HG03159 (cell line): ENCODE results near the gene ADAMTS14.
"Not testable (repeated sequence)": the region's sequence is repeated elsewhere in the genome, so short reads cannot be mapped to it uniquely, and the experiment has no call there.

ENCODE experiments used
- ATAC-seq: cut with Tn5 transposase; IDR thresholded peaks from one replicate; pipeline ENCODE4 v1.9.1; 2021; ENCODE audit warnings: mild to moderate bottlenecking, moderate library complexity; ENCODE audit not compliant: unreplicated experiment

The ADAMTS14 gene

DNA sequence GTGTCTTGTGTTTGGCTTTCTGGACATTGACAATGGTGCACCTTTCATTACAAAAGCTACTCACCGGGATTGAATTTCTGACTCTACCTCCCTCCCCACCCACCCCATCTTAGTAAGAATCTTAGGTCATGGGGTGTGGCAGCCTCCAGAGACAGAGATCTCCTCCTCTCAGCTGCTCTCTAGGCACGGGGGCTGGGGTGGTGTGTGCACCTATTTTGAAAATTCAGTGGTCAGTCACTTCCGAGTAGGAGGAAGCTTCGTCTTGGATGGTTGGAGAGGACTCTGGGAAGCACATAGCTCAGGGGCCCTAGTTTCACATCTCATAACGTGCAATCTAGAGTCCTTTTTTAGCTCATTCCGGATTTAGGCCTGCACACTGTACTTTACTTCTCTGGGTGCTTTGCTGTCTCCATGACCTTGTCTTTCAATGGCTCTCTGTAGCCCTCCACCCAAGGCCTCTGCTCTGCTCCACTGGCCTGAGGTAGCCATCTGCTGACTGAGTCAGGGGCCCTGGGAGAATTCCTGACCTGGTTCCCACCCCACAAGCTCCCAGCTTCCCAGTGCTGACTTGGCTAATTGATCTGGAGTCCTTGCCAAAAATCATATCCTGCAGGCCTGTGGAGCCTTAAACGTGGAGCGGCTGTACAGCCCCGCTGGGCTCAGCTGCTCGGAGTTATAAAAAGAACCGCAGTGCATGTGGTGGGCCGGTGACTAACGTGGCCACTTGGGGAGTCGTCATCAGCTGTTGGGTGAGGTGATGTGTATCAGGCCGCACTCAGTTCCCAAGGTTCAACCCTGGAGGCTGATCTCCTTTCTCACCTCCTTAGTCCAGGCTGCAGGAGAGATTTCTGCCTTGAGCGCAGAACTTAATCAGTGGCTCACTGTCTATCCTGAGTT is 19.3 kb upstream of the ADAMTS14 start:
- ATAC-seq, result no peak

DNA sequence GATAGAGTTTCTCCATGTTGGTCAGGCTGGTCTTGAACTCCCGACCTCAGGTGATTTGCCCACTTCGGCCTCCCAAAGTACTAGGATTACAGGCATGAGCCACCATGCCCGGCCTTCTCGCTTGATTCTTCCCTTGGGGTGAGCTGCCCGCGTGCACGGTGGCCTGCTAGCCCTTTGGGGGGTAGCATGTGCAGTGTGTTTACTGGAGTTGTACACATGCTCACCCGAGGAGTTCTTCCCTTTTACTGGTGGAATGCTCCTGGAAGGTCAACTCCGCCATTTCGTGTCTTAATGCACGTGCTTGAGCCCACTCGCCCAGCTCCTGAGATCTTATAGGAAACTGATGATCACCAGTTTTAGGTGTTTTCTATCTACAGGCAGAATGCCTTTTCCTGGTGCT is 17.0 kb upstream of the ADAMTS14 start:
- no peak for ATAC-seq

DNA sequence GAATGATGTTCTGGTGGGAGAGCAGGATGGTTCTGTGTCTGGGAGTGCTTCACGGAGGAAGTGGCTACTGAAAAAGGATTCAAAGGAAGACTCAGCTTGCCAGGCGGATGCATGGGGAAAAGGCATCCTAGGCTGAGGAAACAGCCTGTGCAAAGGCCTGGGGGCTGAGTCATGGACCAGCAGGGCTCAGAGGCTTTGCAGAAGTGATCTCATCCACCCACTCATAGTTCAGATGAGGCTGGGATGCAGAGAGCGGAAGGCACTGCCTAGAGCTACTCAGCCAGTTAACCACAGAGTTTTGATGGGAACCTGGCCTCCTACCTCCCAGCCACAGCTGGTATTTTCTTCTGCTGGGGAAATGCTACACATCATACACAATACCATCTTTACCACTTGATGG is 15.8 kb upstream of the ADAMTS14 start:
- ATAC-seq, result no peak

DNA sequence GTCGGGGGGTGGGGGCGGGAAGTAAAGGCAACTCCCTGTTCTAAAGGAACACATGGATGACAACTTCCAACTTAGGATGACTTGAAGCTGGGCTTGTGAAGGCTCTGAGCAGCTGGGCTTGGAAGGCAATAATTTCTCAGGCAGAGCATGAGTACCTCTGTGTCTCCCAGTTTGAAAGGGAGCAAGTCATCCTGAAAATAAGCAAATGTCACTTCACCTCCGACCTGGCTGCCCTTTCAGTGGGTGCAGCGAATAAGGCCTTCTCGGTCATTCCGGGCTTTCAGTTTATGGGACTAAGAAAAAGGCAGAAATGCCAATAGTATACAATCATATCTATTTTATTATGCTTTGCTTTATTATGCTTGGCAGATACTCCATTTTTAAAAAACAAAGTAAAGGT is 15.3 kb upstream of the ADAMTS14 start:
- no peak for ATAC-seq

DNA sequence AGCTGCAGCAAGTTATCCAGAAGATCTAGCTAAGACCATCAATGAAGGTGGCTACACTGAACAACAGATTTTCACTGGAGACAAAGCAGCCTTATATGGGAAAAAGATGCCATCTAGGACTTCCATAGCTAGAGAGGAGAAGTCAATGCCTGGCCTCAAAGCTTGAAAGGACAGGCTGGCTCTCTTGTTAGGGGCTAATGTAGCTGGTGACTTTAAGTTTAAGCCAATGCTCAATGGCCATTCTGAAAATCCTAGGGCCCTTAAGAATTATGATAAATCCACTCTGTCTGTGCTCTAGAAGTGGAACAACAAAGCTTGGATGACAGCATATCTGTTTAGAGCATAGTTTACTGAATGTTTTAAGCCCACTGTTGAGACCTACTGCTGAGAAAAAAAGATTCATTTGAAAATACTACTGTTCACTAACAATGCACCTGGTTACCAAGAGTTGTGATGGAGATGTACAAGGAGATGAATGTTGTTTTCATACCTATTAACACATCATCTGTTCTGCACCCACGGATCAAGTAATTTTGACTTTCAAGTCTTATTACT is 13.6 kb upstream of the ADAMTS14 start:
- no peak for ATAC-seq

DNA sequence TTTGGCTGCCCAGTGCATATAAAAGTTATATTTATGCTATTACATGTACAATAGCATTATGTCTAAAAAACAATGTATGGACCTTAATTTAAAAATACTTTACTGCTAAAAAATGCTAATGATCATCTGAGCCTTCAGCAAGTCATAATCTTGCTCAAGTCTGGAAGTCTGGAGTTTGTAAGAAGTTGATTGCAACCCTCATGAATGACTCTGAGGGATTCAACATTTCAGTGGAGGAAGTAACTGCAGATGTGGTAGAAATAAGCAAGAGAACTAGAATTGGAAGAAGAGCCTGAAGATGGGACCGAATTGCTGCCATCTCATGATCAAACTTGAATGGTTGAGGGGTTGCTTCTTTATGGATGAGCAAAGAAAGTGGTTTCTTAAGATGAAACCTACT is 13.0 kb upstream of the ADAMTS14 start:
- no peak for ATAC-seq

DNA sequence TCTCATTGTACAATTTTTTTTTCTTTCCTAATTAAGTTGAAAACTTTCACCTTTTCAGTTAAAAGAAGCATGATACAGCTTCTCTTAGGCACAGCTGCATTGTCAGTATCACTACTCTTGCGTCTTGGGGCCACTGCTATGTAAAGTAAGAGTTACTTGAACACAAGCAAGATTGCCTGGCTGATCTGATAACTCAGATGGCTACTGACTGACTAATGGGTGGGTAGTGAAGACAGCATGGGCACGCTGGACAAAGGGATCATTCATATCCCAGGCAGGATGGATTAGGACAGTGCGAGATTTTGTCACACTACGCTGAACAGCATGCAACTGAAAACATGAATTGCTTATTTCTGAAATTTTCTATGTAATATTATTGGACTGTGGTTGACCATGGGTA is 11.6 kb upstream of the ADAMTS14 start:
- ATAC-seq, result no peak

DNA sequence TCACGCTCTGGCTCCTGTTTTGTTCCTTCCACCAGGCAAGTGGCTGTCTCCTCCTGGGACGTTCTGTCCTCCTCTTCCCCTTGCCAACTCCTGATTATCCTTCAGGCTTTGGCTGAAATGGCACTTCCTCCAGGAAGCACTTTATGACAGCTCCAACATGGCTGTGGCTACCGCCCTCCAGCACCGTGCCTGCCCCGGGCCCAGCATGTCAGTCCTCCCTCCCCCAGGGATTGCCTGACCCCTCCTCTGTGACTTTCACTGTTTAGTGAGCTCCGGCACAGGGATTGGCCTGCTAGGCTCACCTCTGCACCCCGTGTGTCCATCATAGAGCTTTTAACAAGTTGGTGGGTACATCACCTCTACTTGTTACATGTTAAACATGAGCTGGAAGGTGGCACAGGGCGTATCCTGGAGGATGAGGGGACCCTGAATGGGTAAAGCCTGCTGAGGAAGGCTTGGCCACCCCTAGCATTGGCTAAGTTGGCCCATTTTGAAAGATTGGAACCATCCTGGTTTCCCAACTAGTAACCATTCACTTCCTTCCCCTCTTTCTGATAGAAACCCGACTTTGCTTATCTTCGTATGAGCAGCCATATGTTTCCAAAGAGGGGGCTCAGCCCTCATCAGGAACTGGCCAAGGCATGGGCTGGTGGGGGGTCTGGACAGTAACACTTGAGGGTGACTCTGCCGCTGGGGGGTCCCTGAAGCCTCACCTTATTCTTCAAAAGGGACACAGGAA is 10.5 kb upstream of the ADAMTS14 start:
- ATAC-seq, result no peak

DNA sequence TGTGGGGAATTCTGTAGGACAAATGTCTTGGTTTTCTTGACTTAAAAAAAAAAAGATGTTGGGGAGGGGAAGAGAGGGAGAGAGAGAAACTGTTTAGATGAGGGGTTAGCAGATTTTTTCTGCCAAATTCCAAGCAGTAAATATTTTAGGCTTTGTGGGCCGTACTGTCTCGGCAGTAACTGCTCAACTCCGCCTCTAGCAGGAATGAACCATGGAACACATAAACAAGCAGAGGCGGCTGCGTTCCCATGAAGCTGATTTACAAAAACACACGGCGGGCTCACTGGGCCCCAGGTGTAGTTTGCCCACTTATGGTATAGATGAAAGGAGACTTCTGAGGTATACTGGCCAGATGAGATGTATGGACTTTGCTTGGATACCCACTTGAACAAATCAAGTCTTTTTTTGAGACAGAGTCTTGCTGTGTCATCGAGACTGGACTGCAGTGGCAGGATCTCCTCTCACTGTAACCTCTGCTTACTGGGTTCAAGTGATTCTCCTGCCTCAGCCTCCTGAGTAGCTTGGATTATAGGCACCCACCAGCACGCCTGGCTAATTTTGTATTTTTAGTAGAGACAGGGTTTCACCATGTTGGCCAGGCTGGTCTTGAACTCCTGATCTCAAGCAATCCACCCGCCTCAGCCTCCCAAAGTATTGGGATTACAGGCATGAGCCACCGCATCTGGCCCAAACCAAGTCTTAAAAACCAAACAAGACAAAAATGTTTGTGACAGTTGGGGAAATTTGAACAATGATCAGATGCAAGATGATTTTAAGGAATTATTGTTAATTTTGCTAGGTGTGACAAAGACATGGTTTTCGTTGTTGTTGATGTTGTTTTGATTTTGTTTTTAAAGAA is 9.7 kb upstream of the ADAMTS14 start:
- no peak for ATAC-seq

DNA sequence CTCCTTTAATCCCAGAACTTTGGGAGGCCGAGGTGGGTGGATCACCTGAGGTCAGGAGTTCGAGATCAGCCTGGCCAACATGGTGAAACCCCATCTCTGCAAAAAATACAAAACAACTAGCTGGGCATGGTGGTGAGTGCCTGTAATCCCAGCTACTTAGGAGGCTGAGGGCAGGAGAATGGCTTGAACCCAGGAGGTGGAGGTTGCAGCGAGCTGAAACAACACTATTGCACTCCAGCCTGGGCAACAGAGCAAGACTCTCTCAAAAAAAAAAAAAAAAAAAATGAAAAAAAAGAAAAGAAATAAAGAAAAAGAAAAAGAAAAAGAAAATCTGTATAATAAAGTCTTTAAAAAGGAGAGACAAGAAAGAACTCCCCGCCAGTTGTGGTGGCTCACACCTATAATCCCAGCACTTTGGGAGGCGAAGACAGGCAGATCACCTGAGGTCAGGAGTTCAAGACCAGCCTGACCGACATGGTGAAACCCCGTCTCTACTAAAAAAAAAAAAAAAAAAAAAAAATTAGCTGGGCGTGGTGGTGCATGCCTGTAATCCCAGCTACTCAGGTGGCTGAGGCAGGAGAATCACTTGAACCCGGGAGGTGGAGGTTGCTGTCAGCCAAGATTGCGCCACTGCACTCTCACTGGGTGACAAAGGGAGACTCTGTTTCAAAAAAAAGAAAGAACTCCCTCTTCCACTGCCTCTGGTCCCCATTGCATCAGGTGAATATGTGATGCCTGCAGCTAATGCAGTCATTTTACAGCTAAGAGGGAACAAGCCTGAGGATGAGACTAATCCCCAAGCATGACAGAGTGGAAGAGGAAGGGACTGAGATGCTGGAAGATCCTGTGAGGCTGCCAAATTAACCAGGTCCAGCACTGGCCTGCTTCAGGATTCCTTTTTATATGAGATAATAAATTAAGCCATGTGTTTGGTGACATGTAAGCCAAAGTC is 8.6 kb upstream of the ADAMTS14 start:
- ATAC-seq, result not testable (repeated sequence)

DNA sequence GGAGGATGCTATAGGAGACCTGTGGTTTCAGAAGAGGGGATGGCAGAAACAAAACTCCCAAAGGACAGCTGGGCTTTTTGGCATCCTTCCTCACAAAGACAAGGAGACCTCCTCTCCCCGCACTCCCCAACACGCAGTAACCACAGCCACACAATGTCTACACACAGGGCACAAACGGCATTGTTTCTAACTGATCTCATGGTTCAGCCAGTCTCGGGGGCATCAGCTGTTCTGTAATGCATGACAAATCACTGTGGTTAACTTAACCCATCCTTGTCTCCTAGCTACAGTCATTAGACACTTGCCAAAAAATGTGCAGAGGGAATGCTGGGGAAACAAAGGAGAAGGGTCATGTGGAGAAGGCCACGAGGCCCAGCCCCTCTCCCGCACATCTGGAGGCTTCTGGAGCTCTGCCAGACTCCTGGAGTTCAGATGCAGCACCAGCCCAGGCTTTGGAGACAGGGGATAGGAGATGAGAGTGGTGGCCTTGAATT is 7.6 kb upstream of the ADAMTS14 start:
- no peak for ATAC-seq

DNA sequence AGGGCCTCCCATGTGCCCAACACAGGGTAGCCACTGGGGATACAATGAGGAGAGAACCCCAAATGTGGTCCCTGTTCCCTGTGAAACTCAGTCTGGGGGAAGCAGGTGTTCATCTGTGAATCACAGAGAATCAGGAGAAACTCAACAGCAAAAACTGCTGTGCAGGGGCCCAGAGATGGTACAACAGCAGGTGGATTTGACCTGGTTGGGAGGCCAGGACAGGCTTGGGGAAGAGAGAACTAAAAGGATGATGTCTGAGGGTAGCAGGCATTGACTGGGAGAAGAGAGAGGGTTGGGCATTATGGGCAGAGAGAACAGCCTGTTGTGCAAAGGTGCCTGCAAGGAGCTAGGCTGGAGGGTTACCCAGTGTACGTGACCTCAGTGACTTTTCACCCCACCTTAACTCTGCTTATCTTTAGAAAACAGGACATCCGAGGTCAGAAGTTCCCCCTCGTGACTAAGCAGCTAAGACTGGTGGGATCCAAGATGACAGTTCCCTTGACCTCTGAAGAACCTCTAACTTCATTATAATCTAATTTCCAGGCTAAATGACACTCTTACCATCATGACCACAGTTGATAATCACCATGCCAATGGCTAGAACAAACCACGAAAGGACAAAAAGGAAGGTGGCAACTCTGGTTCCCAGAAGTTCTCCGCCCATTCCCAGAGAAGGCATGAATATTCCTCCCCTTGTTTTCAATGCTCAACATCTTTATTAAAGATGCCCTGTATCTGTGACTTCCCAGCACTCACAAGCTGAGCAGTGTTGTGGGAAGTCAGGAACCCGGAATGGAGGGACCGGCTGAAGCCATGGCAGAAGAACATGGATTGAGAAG is 5.1 kb upstream of the ADAMTS14 start:
- no peak for ATAC-seq

DNA sequence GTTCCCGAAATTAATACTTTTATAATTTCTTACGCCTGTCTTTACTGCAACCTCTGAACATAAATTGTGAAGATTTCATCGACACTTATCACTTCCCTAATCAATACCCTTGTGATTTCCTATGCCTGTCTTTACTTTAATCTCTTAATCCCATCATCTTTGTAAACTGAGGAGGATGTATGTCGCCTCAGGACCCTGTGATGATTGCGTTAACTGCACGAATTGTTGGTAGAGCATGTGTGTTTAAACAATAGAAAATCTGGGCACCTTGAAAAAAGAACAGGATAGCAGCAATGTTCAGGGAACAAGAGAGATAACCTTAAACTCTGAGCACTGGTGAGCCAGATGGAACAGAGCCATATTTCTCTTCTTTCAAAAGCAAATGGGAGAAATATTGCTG is 4.5 kb upstream of the ADAMTS14 start:
- ATAC-seq, result not testable (repeated sequence)

DNA sequence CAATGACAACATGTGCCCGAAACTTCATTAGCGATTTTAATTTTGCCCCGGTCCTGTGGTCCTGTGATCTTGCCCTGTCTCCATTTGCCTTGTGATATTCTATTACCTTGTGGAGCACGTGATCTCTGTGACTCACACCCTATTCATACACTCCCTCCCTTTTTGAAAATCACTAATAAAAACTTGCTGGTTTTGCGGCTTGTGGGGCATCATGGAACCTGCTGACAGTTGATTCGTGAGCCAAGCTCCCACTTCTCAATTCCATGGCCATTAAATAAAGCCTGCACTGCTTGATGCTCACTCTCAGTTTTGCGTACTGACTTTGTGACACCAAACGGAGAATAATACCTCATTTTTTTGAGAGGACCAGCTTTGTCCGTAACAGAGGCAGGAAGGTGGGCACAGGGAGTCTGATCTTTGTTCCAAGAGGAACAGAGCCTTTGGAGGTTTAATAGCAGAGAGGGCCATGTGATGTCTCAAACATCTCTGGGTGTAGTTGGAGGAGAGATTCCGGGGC is 3.8 kb upstream of the ADAMTS14 start:
- ATAC-seq, result no peak

DNA sequence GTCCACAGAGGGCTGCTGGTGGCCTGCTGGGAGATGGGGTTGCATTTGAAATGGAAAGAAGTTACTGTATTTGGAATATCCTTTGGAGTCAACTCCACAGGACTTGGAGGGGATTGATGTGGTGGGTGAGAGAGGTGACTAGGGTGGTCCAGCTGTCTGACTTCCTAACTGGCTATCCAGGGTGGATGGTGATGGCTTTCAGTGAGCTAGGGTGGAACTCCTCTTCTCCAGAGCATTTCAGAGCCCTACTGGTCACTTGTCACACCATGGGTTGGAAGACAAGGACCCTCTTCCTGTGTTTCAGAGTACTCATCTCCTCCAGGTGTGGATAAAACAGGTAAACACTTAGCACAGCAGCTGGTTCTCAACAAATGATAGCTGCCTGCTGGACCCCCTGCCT is 3.3 kb upstream of the ADAMTS14 start:
- no peak for ATAC-seq

DNA sequence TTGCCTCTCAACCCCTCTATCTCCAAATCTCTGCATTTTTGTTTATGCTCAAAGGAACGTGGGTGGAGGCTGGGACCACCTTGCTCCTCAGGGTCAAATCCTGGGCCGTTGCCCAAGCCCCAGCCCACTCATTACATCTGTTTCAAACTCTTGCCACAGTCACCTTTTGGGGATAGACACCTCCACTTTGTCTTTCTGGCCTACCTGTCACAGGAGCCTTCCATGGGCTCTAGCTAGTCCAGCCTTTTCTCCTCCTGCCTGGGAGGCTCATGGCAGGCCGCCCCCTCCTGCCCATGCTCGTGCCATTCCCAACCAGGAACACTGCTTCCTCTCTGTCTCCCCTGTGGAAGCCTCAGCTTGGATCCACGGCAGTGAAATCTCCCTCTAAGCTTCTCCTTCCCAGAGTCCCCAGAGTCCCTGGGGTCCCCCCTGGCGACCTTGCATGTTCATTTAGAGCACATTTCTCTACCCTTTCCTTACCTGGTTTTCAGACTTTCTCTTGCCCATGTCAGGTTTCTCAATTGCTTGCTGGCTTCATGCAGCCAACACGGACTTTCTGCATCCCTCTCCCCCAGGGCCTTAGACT is 2.5 kb upstream of the ADAMTS14 start:
- ATAC-seq, result no peak

DNA sequence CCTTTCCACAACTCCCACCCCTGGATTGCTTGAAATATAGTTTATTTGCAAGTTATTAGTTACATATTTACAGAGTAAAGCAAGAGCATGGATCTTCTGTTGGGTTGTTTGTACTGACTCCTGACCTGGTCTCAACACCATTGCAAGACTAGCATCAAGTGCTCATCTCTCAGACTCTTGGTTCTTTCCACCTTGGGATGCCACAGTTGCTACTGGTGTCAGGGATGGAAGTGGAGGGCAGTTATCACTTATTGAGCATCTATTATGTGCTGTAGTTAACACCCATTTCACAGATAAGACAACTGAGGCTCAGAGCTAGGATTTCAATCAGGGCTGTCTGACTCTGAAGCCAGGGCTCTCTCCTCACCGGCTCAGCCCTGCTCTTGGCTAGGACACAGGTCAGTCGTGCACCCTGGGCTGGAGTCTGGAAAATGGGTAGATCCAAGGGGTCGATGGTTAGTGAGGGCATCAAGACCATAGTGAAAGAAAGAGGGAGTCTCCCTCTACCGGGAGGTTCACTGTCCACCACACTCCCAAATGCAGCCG is 614 bp upstream of the ADAMTS14 start:
- no peak for ATAC-seq
